ENCODE results near the gene ST3GAL4.

DNA sequence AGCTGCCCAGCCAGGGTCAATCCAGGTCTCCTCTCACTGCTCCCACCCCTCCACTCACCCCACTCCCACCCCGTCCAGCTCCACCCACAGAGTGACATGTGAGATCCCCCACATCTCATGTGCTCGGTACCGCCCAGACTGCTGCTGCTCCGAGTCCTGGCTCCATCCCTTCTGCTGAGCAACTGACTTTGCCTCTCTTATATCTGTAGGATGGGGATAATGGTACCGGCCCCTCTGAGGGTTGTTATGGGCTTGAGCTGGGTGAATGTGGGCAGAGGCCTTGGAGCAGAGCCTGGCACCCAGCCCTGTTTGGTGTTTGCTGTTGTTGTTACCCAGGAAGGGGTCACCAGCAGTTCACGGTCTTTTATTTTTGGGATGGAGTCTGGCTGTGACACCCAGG lies 77.0 kb downstream of the ST3GAL4 start:
- TF ChIP-seq, protein P1, sequence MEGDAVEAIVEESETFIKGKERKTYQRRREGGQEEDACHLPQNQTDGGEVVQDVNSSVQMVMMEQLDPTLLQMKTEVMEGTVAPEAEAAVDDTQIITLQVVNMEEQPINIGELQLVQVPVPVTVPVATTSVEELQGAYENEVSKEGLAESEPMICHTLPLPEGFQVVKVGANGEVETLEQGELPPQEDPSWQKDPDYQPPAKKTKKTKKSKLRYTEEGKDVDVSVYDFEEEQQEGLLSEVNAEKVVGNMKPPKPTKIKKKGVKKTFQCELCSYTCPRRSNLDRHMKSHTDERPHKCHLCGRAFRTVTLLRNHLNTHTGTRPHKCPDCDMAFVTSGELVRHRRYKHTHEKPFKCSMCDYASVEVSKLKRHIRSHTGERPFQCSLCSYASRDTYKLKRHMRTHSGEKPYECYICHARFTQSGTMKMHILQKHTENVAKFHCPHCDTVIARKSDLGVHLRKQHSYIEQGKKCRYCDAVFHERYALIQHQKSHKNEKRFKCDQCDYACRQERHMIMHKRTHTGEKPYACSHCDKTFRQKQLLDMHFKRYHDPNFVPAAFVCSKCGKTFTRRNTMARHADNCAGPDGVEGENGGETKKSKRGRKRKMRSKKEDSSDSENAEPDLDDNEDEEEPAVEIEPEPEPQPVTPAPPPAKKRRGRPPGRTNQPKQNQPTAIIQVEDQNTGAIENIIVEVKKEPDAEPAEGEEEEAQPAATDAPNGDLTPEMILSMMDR (IDR thresholded peaks at IDR 0.05): no peak
- no peak for TF ChIP-seq ZFX (IDR thresholded peaks at IDR 0.05; ENCODE audit: borderline replicate concordance)

Data from 22Rv1 (cell line).